Endothelial cell of umbilical vein (primary cell): ENCODE measurements around the gene HMMR. TPM values are rescaled to one million over a fixed set of nuclear protein-coding genes. Genes with fewer than 3 reads are reported as not detected.

ENCODE experiments used
- BruUV-seq: library from RNA; stranded (reverse); fragments of 400-500 nt; replicated peaks from 2 replicates; lab custom pipeline; 2021; lab: Mats Ljungman, UMichigan
- CTCF ChIA-PET: fragments of 300-600, 350-600 bp; sonication (Branson Sonifier 250); formaldehyde crosslinking; loops from one replicate; lab custom pipeline; 2021; ENCODE audit warnings: antibody characterized with exemption, inconsistent platforms; lab: Charles Lee
- POLR2A ChIA-PET: fragments of 300-600, 350-600 bp; sonication (Branson Sonifier 250); formaldehyde crosslinking; loops from one replicate; lab custom pipeline; 2021; ENCODE audit warnings: antibody characterized with exemption, inconsistent platforms; lab: Charles Lee
- DNase-seq: peaks from one replicate; pipeline ENCODE4 v3.0.0-alpha.2; 2011; ENCODE audit warnings: low read depth, low spot score
- FAIRE-seq: peaks from 2 replicates; lab custom pipeline; 2011; peaks lifted over from hg19 to GRCh38; lab: Jason Lieb, UNC
- H2AFZ ChIP-seq: 2 replicates; pipeline ENCODE4 v1.6.0; 2012; ENCODE audit warnings: low read depth, low read length, control low read depth, inconsistent platforms
- H3K27ac ChIP-seq: 2 replicates; pipeline ENCODE4 v1.5.1; 2011; ENCODE audit warnings: low read depth, mild to moderate bottlenecking, control low read depth, low read length, moderate library complexity; ENCODE audit not compliant: insufficient read depth
- H3K27me3 ChIP-seq, 2 experiments: 2 replicates each; pipeline versions ENCODE4 v1.6.0 to v1.6.1; 2011; ENCODE audit warnings: low read length in 2 of 2, mixed read lengths in 1 of 2; ENCODE audit not compliant: control insufficient read depth in 2 of 2, insufficient read depth in 2 of 2
- H3K36me3 ChIP-seq, 2 experiments: 2 replicates in 1 of 2; 3 replicates in 1 of 2; pipeline ENCODE4 v1.5.1; 2011; ENCODE audit warnings: low read length in 2 of 2, mild to moderate bottlenecking in 1 of 2, moderate library complexity in 1 of 2; ENCODE audit not compliant: control insufficient read depth in 2 of 2, insufficient read depth in 2 of 2; ENCODE audit errors: extremely low read depth in 1 of 2
- H3K4me1 ChIP-seq: 3 replicates; pipeline ENCODE4 v1.5.1; 2011; ENCODE audit warnings: mild to moderate bottlenecking, low read length; ENCODE audit not compliant: control insufficient read depth, insufficient read depth; ENCODE audit errors: extremely low read depth
- H3K4me2 ChIP-seq: 2 replicates; pipeline ENCODE4 v1.6.1; 2011; ENCODE audit warnings: low read length, control low read depth, mixed read lengths; ENCODE audit not compliant: insufficient read depth
- H3K4me3 ChIP-seq, 3 experiments: fragments of 200-600 bp in 1 of 3; sonication (generic), shearing (Covaris generic) in 1 of 3; replicated peaks in 1 of 3; 2 replicates each; pipeline ENCODE4 v1.5.1; 2011 to 2016; ENCODE audit warnings: control low read depth in 3 of 3, low read length in 3 of 3, mild to moderate bottlenecking in 2 of 3, inconsistent platforms in 1 of 3, low read depth in 1 of 3, moderate library complexity in 1 of 3; ENCODE audit not compliant: insufficient read depth in 1 of 3
- H3K79me2 ChIP-seq: 2 replicates; pipeline ENCODE4 v1.6.0; 2012; ENCODE audit warnings: low read length, inconsistent platforms; ENCODE audit not compliant: control insufficient read depth, insufficient read depth
- H3K9ac ChIP-seq: replicated peaks from 2 replicates; pipeline ENCODE3; 2011; ENCODE audit warnings: low read length, control low read depth; ENCODE audit not compliant: insufficient read depth; ENCODE audit errors: extremely low read depth
- H3K9me1 ChIP-seq: replicated peaks from 3 replicates; pipeline ENCODE4 v1.6.0; 2011; ENCODE audit warnings: mild to moderate bottlenecking, low read length; ENCODE audit not compliant: control insufficient read depth, insufficient read depth; ENCODE audit errors: extremely low read depth
- H3K9me3 ChIP-seq: replicated peaks from 2 replicates; pipeline ENCODE4 v1.5.1; 2012; ENCODE audit warnings: low read length, inconsistent platforms; ENCODE audit not compliant: control insufficient read depth, insufficient read depth
- H4K20me1 ChIP-seq: replicated peaks from 2 replicates; pipeline ENCODE3; 2011; ENCODE audit warnings: mild to moderate bottlenecking, low read length; ENCODE audit not compliant: control insufficient read depth, insufficient read depth; ENCODE audit errors: extremely low read depth
- EZH2 ChIP-seq: IDR thresholded peaks from 2 replicates; pipeline ENCODE4 v1.6.1; 2012; ENCODE audit warnings: borderline replicate concordance, low read depth, mild to moderate bottlenecking, moderate library complexity, low read length, inconsistent platforms; ENCODE audit not compliant: severe bottlenecking
- FOS ChIP-seq: IDR thresholded peaks from 2 replicates; pipeline ENCODE4 v1.6.1; 2011; ENCODE audit warnings: mild to moderate bottlenecking, low read length, moderate library complexity, borderline replicate concordance; ENCODE audit not compliant: insufficient read depth
- GATA2 ChIP-seq: IDR thresholded peaks from 2 replicates; pipeline ENCODE4 v1.7.0; 2011; ENCODE audit warnings: low read depth, mild to moderate bottlenecking, moderate library complexity, mixed read lengths, low read length; ENCODE audit not compliant: insufficient read length, insufficient read depth
- JUN ChIP-seq: IDR thresholded peaks from 2 replicates; pipeline ENCODE4 v1.6.1; 2011; ENCODE audit warnings: borderline replicate concordance, low read depth; ENCODE audit not compliant: insufficient read length, insufficient read depth
- MAX ChIP-seq: IDR thresholded peaks from 2 replicates; pipeline ENCODE4 v1.6.1; 2011; ENCODE audit not compliant: insufficient read depth, insufficient read length
- MYC ChIP-seq: IDR thresholded peaks from one replicate; pipeline ENCODE4 v1.6.1; 2011; ENCODE audit warnings: mild to moderate bottlenecking, low read depth, low read length
- POLR2A ChIP-seq: IDR thresholded peaks from 2 replicates; pipeline ENCODE4 v1.6.1; 2012; ENCODE audit warnings: low read depth, mild to moderate bottlenecking, control low read depth, low read length
- POLR2AphosphoS5 ChIP-seq: IDR thresholded peaks from 2 replicates; pipeline ENCODE4 v1.6.1; 2012; ENCODE audit warnings: low read depth, mild to moderate bottlenecking, control low read depth, low read length, moderate library complexity; ENCODE audit not compliant: insufficient read depth
- dilution Hi-C: fragments of 300-500 bp; cut with MboI; formaldehyde crosslinking; loops from one replicate; pipeline ENCODE4 v1.15.0; 2019; ENCODE audit warnings: low sequenced_read_pairs; ENCODE audit not compliant: extremely low pct_ligation_motif_present
- intact Hi-C: fragments of 100-400 bp; cut with micrococcal nuclease; formaldehyde crosslinking; loops from one replicate; pipeline ENCODE4 v1.10.0; 2022
- polyA plus RNA-seq, 4 experiments: library from polyadenylated mRNA; depleted of rRNA in 3 of 4; stranded (reverse) in 3 of 4; unstranded in 1 of 4; fragments of >200 nt; gene quantifications; 2 replicates each; pipeline versions ENCODE4 v1.2.1 to v1.2.3, GENCODE V29; 2011 to 2012; ENCODE audit warnings: missing spikeins in 1 of 4
- total RNA-seq: library from RNA; stranded (reverse); gene quantifications from 2 replicates; pipeline ENCODE4 v1.2.3, GENCODE V29; 2021
- TF ChIP-seq, protein P1 (sequence below), 2 donors: IDR thresholded peaks; 1 replicate in 1 of 2; 2 replicates in 1 of 2; pipeline ENCODE4 v1.5.1; 2011; ENCODE audit warnings: low read length in 2 of 2, mild to moderate bottlenecking in 2 of 2, moderate library complexity in 2 of 2, control low read depth in 1 of 2, inconsistent platforms in 1 of 2, low read depth in 1 of 2; ENCODE audit not compliant: insufficient read depth in 1 of 2; ENCODE audit errors: extremely low read depth in 1 of 2

The HMMR gene
- total and polyA plus RNA-seq, 2 donors (not counting 3 experiments of a cell fraction or from before 2014, with no cell fraction given), result 5.5 to 31.0 TPM

GRCh38 chr5:163506095-163506457 is 45.6 kb downstream of the HMMR start:
- Histone ChIP-seq H3K4me3 (peak overlapping the region; percentile 59 to 98 (median 72)), H4K20me1 (peaks cover 4% of the 10 kb centered on the region), H3K27ac (peak overlapping the region; percentile 70), H3K9me3 (no peaks in the 10 kb centered on the region), H3K4me1 (peaks cover 37% of the 10 kb centered on the region), H2AFZ (no peak overlapping the region), H3K4me2 (peak overlapping the region; percentile 97), H3K9me1 (no peaks in the 10 kb centered on the region), H3K79me2 (peaks cover 54% of the 10 kb centered on the region), H3K27me3 (no peaks in the 10 kb centered on the region), H3K9ac (peak overlapping the region; percentile 84), H3K36me3 (no peaks in the 10 kb centered on the region)
- POLR2A ChIA-PET, result interaction anchor here (1.1 kb wide), 1 partner anchor 46 kb away, joined by 15 read pairs; the partner anchor contains the start of genes HMMR and NUDCD2
- no peak for TF ChIP-seq EZH2
- CTCF ChIA-PET, result interaction anchor here (1.0 to 1.5 kb wide), 4 partner anchors 28 to 65 kb away, joined by 3 to 15 read pairs (median 4); partner anchors contain the start of genes HMMR and NUDCD2
- dilution Hi-C loops (no loop called here), intact Hi-C loops (loop anchor here (5.0 kb wide), 1 partner anchor 696 kb away; no protein-coding TSS in a partner anchor)
- no peak for DNase-seq
- BruUV-seq, result TSS peak; percentile 45
- no peak for FAIRE-seq

GRCh38 chr5:163506726-163507125 is 46.3 kb downstream of the HMMR start:
- H3K4me2 ChIP-seq, result peak overlapping the region; percentile 97
- ChIA-PET CTCF (no interaction called here), POLR2A (no interaction called here)
- H3K36me3 ChIP-seq, result peaks cover under 1 to 2% of the 10 kb centered on the region in 2 experiments
- no peaks in the 10 kb centered on the region for H3K9me1 ChIP-seq
- BruUV-seq, result no TSS peak
- H2AFZ ChIP-seq, result no peak overlapping the region
- intact Hi-C loops, result loop anchor here (5.0 kb wide), 1 partner anchor 696 kb away; no protein-coding TSS in a partner anchor
- peak overlapping the region; percentile 70 for H3K27ac ChIP-seq
- peaks cover 60% of the 10 kb centered on the region for H3K79me2 ChIP-seq
- peak overlapping the region; percentile 84 for H3K9ac ChIP-seq
- peaks cover 4% of the 10 kb centered on the region for H4K20me1 ChIP-seq
- no peaks in the 10 kb centered on the region for H3K27me3 ChIP-seq
- DNase-seq (peak; percentile 55), FAIRE-seq (no peak)
- peaks cover 37% of the 10 kb centered on the region for H3K4me1 ChIP-seq
- peak overlapping the region; percentile 59 to 98 (median 72) for H3K4me3 ChIP-seq
- no peaks in the 10 kb centered on the region for H3K9me3 ChIP-seq
- no peak for TF ChIP-seq EZH2
- no peak for TF ChIP-seq MAX
- TF ChIP-seq, protein P1, sequence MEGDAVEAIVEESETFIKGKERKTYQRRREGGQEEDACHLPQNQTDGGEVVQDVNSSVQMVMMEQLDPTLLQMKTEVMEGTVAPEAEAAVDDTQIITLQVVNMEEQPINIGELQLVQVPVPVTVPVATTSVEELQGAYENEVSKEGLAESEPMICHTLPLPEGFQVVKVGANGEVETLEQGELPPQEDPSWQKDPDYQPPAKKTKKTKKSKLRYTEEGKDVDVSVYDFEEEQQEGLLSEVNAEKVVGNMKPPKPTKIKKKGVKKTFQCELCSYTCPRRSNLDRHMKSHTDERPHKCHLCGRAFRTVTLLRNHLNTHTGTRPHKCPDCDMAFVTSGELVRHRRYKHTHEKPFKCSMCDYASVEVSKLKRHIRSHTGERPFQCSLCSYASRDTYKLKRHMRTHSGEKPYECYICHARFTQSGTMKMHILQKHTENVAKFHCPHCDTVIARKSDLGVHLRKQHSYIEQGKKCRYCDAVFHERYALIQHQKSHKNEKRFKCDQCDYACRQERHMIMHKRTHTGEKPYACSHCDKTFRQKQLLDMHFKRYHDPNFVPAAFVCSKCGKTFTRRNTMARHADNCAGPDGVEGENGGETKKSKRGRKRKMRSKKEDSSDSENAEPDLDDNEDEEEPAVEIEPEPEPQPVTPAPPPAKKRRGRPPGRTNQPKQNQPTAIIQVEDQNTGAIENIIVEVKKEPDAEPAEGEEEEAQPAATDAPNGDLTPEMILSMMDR (IDR thresholded peaks at IDR 0.05; ENCODE audit: extremely low read depth in 1 of 2, insufficient read depth in 1 of 2, low read depth in 1 of 2, low read length in 2 of 2), result no peak
- TF ChIP-seq JUN, result no peak
- TF ChIP-seq GATA2, result no peak
- TF ChIP-seq POLR2A, result no peak
- no peak for TF ChIP-seq FOS
- TF ChIP-seq MYC, result no peak
- TF ChIP-seq POLR2AphosphoS5, result no peak
- dilution Hi-C loops, result no loop called here
